ENCODE measurements around the gene CDH13. TPM values are rescaled to one million over a fixed set of nuclear protein-coding genes. Genes with fewer than 3 reads are reported as not detected.

Gene CDH13
- total RNA-seq, 1 experiment from 2014 or later: 49.3 TPM

GRCh38 chr16:83730812-83731211 lies 1104.0 kb downstream of the CDH13 start:
- Mint-ChIP-seq H3K36me3 (ENCODE audit: insufficient read depth, unreplicated experiment) (no peaks in the 10 kb centered on the region), H3K4me1 (ENCODE audit: insufficient read depth, unreplicated experiment) (no peaks in the 10 kb centered on the region), H3K27ac (ENCODE audit: low read depth, unreplicated experiment) (no peak overlapping the region), H3K27me3 (ENCODE audit: insufficient read depth, unreplicated experiment) (no peaks in the 10 kb centered on the region), H3K4me3 (ENCODE audit: unreplicated experiment) (no peak overlapping the region), H3K9me3 (ENCODE audit: unreplicated experiment) (peaks cover 8% of the 10 kb centered on the region)
- CTCF ChIA-PET: no interaction called here
- intact Hi-C loops (cut with micrococcal nuclease): no loop called here
- DNase-seq (ENCODE audit: unreplicated experiment): no peak
- no TSS peak for BruUV-seq (replicated peaks)
- TF ChIP-seq CTCF (IDR thresholded peaks at IDR 0.05; ENCODE audit: unreplicated experiment): no peak
- POLR2A ChIA-PET: no interaction called here

GRCh38 chr16:83732536-83732935 lies 1105.8 kb downstream of the CDH13 start:
- H3K4me1 Mint-ChIP-seq (ENCODE audit: insufficient read depth, unreplicated experiment): no peaks in the 10 kb centered on the region
- ChIA-PET CTCF (interaction anchor here (0.9 kb wide), 1 partner anchor 30 kb away, joined by 4 read pairs; no protein-coding TSS in a partner anchor), POLR2A (no interaction called here)
- intact Hi-C loops (cut with micrococcal nuclease): no loop called here
- no peaks in the 10 kb centered on the region for H3K27me3 Mint-ChIP-seq (ENCODE audit: insufficient read depth, unreplicated experiment)
- no peak for TF ChIP-seq CTCF (IDR thresholded peaks at IDR 0.05; ENCODE audit: unreplicated experiment)
- DNase-seq (ENCODE audit: unreplicated experiment): no peak
- H3K36me3 Mint-ChIP-seq (ENCODE audit: insufficient read depth, unreplicated experiment): no peaks in the 10 kb centered on the region
- H3K9me3 Mint-ChIP-seq (ENCODE audit: unreplicated experiment): peaks cover 19% of the 10 kb centered on the region
- BruUV-seq (replicated peaks): no TSS peak
- no peak overlapping the region for H3K4me3 Mint-ChIP-seq (ENCODE audit: unreplicated experiment)
- no peak overlapping the region for H3K27ac Mint-ChIP-seq (ENCODE audit: low read depth, unreplicated experiment)

GRCh38 chr16:83733301-83733700 lies 1106.5 kb downstream of the CDH13 start:
- CTCF ChIA-PET: interaction anchor here (0.9 kb wide), 1 partner anchor 31 kb away, joined by 4 read pairs; no protein-coding TSS in a partner anchor
- intact Hi-C loops (cut with micrococcal nuclease): no loop called here
- Mint-ChIP-seq H3K27ac (ENCODE audit: low read depth, unreplicated experiment) (no peak overlapping the region), H3K36me3 (ENCODE audit: insufficient read depth, unreplicated experiment) (no peaks in the 10 kb centered on the region), H3K27me3 (ENCODE audit: insufficient read depth, unreplicated experiment) (no peaks in the 10 kb centered on the region), H3K9me3 (ENCODE audit: unreplicated experiment) (peaks cover 19% of the 10 kb centered on the region), H3K4me1 (ENCODE audit: insufficient read depth, unreplicated experiment) (no peaks in the 10 kb centered on the region), H3K4me3 (ENCODE audit: unreplicated experiment) (no peak overlapping the region)
- TF ChIP-seq CTCF (IDR thresholded peaks at IDR 0.05; ENCODE audit: unreplicated experiment): no peak
- no TSS peak for BruUV-seq (replicated peaks)
- no peak for DNase-seq (ENCODE audit: unreplicated experiment)
- POLR2A ChIA-PET: interaction anchor here (0.7 kb wide), 1 partner anchor 727 kb away, joined by 3 read pairs; no protein-coding TSS in a partner anchor

- no peaks in the 10 kb centered on the region for H3K4me1 Mint-ChIP-seq (ENCODE audit: insufficient read depth, unreplicated experiment)
- intact Hi-C loops (cut with micrococcal nuclease): no loop called here
- ChIA-PET POLR2A (no interaction called here), CTCF (no interaction called here)
- H3K36me3 Mint-ChIP-seq (ENCODE audit: insufficient read depth, unreplicated experiment): no peaks in the 10 kb centered on the region
- no TSS peak for BruUV-seq (replicated peaks)
- no peak for TF ChIP-seq CTCF (IDR thresholded peaks at IDR 0.05; ENCODE audit: unreplicated experiment)
- no peak overlapping the region for H3K4me3 Mint-ChIP-seq (ENCODE audit: unreplicated experiment)
- DNase-seq (ENCODE audit: unreplicated experiment): no peak
- no peak overlapping the region for H3K27ac Mint-ChIP-seq (ENCODE audit: low read depth, unreplicated experiment)
- peaks cover 19% of the 10 kb centered on the region for H3K9me3 Mint-ChIP-seq (ENCODE audit: unreplicated experiment)
- no peaks in the 10 kb centered on the region for H3K27me3 Mint-ChIP-seq (ENCODE audit: insufficient read depth, unreplicated experiment)
Observed at GRCh38 chr16:83734136-83734535, 1107.4 kb downstream of the CDH13 start.

Data from MCF 10A (cell line).